Measurements from ENCODE around the gene CAMKMT.
A peak's percentile ranks its signal among the peaks of the same experiment; 100 is the strongest.

The CAMKMT gene

GRCh38 chr2:44459739-44460138, 98.0 kb downstream of the CAMKMT start:
- TF ChIP-seq TCF12 (IDR thresholded peaks at IDR 0.05; ENCODE audit: low read depth) (no peak), TAF1 (IDR thresholded peaks at IDR 0.05; ENCODE audit: low read depth) (no peak), MAX (IDR thresholded peaks at IDR 0.05) (no peak), FOXM1 (IDR thresholded peaks at IDR 0.05; ENCODE audit: borderline replicate concordance, low read depth) (no peak), EP300 (IDR thresholded peaks at IDR 0.05; ENCODE audit: borderline replicate concordance) (no peak), TEAD4 (IDR thresholded peaks at IDR 0.05) (no peak), YY1 (IDR thresholded peaks at IDR 0.05; ENCODE audit: low read depth) (no peak), NFIC (IDR thresholded peaks at IDR 0.05) (no peak), EGR1 (IDR thresholded peaks at IDR 0.05) (no peak), RAD21 (IDR thresholded peaks at IDR 0.05; ENCODE audit: low read depth) (no peak), REST (IDR thresholded peaks at IDR 0.05; ENCODE audit: low read depth) (no peak), CEBPB (IDR thresholded peaks at IDR 0.05) (no peak), CREB1 (IDR thresholded peaks at IDR 0.05; ENCODE audit: low read depth) (no peak), ZBTB7A (IDR thresholded peaks at IDR 0.05; ENCODE audit: low read depth) (no peak)
- TF ChIP-seq, protein P1, sequence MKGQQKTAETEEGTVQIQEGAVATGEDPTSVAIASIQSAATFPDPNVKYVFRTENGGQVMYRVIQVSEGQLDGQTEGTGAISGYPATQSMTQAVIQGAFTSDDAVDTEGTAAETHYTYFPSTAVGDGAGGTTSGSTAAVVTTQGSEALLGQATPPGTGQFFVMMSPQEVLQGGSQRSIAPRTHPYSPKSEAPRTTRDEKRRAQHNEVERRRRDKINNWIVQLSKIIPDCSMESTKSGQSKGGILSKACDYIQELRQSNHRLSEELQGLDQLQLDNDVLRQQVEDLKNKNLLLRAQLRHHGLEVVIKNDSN (IDR thresholded peaks at IDR 0.05): no peak

GRCh38 chr2:44462934-44463849, 101.4 kb downstream of the CAMKMT start:
- TF ChIP-seq NFIC (IDR thresholded peaks at IDR 0.05) (no peak), FOXM1 (IDR thresholded peaks at IDR 0.05; ENCODE audit: borderline replicate concordance, low read depth) (no peak), CEBPB (IDR thresholded peaks at IDR 0.05) (no peak), EGR1 (IDR thresholded peaks at IDR 0.05) (no peak), TAF1 (IDR thresholded peaks at IDR 0.05; ENCODE audit: low read depth) (no peak), TCF12 (IDR thresholded peaks at IDR 0.05; ENCODE audit: low read depth) (no peak), EP300 (IDR thresholded peaks at IDR 0.05; ENCODE audit: borderline replicate concordance) (no peak)

DNA sequence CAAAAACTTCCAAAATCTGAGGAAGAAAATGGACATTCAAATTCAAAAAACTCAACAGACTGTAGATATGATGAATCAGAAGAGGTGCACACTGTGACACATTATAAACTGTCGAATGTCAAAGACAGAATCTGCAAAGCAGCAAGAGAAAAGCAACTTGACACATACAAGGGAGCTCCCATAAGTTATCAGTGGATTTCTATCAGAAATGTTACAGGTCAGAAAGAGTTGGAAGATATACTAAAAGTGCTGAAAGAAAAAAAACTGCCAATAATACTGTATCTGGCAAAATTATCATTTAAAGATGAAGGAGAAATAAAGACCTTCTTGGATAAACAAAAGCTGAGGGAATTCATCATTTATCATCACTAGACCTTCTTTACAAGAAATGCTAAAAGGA, 102.7 kb downstream of the CAMKMT start:
- TF ChIP-seq CEBPB (IDR thresholded peaks at IDR 0.05) (no peak), MAX (IDR thresholded peaks at IDR 0.05) (no peak), TEAD4 (IDR thresholded peaks at IDR 0.05) (no peak), EP300 (IDR thresholded peaks at IDR 0.05; ENCODE audit: borderline replicate concordance) (no peak), NFIC (IDR thresholded peaks at IDR 0.05) (no peak)

DNA sequence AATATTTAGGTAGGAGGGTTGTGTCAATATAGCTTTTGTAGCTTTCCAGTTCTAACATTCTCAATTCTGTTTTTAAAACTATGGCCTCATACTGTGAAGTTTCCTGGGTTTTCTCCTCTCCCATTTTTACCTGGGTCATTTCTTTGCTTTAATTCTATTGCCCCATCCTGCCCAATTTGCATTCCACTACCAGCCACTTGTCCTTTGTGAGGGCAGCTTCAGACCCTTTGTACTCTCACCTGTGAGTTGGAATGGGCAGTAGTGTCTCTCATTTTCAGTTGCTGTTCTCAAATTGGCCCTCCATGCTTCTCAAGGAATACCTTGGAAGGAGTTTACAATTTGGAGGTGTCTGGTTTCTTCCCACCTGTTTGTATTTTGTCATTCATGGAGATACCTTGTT, 108.4 kb downstream of the CAMKMT start:
- TF ChIP-seq ZBTB7A (IDR thresholded peaks at IDR 0.05; ENCODE audit: low read depth): no peak
- no peak for TF ChIP-seq EP300 (IDR thresholded peaks at IDR 0.05; ENCODE audit: borderline replicate concordance)
- TF ChIP-seq RAD21 (IDR thresholded peaks at IDR 0.05; ENCODE audit: low read depth): no peak
- TF ChIP-seq TCF12 (IDR thresholded peaks at IDR 0.05; ENCODE audit: low read depth): no peak
- TF ChIP-seq YY1 (IDR thresholded peaks at IDR 0.05; ENCODE audit: low read depth): no peak

- TF ChIP-seq EP300 (IDR thresholded peaks at IDR 0.05; ENCODE audit: borderline replicate concordance) (no peak), NFIC (IDR thresholded peaks at IDR 0.05) (no peak), REST (IDR thresholded peaks at IDR 0.05; ENCODE audit: low read depth) (no peak)
These were observed 116.1 kb downstream of the CAMKMT start for GRCh38 chr2:44477657-44478414.

DNA sequence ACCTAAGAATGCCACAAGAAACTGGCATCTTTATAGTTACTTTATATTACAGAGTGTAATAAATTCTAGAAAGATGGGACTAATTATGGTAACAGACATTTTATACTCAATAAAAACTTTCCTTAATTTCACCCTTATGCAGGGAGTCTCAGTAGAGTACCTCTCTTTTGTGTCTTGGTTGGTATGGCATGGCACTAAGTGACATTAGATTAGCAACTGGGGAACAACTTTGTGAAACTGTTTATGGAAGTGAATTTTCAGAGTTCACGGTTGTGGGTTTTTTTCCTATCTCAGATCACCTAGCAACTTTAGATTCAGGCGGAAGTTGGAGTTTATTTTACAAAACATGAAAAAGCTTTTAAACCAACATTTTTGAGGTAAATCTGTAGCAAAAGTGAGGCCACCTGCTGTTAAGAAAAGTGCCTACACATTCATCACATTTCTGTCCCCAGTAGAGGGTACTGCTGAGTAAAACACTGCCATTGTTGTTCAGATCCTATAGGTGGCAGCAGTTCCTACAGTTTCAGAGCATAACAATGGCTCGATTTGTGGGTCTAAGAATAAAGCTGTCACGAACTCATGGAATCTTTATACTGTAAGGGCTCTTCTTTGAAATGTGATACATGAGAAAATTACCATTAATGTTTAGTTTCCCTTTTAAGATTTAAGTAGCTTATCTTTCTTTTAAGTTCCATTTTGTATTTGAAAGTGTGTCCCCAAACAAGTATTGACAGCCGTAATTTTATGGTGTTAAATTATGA, 117.6 kb downstream of the CAMKMT start:
- TF ChIP-seq REST (IDR thresholded peaks at IDR 0.05; ENCODE audit: low read depth) (no peak), FOXM1 (IDR thresholded peaks at IDR 0.05; ENCODE audit: borderline replicate concordance, low read depth) (no peak), TCF12 (IDR thresholded peaks at IDR 0.05; ENCODE audit: low read depth) (no peak), TAF1 (IDR thresholded peaks at IDR 0.05; ENCODE audit: low read depth) (no peak), TEAD4 (IDR thresholded peaks at IDR 0.05) (peak; percentile 52; the same call in 1 of the 2 replicates), ZBTB7A (IDR thresholded peaks at IDR 0.05; ENCODE audit: low read depth) (no peak), CREB1 (IDR thresholded peaks at IDR 0.05; ENCODE audit: low read depth) (no peak), RAD21 (IDR thresholded peaks at IDR 0.05; ENCODE audit: low read depth) (peak; percentile 91), YY1 (IDR thresholded peaks at IDR 0.05; ENCODE audit: low read depth) (no peak), EGR1 (IDR thresholded peaks at IDR 0.05) (no peak), EP300 (IDR thresholded peaks at IDR 0.05; ENCODE audit: borderline replicate concordance) (no peak), MAX (IDR thresholded peaks at IDR 0.05) (no peak), NFIC (IDR thresholded peaks at IDR 0.05) (no peak), CEBPB (IDR thresholded peaks at IDR 0.05) (no peak)
- TF ChIP-seq, protein P1 (IDR thresholded peaks at IDR 0.05): no peak
